Fibroblast of lung (primary cell): Measurements from ENCODE around the gene RPL13A. TPM values are rescaled to one million over a fixed set of nuclear protein-coding genes. Genes with fewer than 3 reads are reported as not detected.

Experiments used
- DNase-seq, 2 donors: peaks; one replicate each; pipeline versions ENCODE4 v3.0.0 to v3.0.0-alpha.2; 2010; ENCODE audit warnings: low read depth in 2 of 2
- H2AFZ ChIP-seq: 2 replicates; pipeline ENCODE4 v1.5.1; 2012; ENCODE audit warnings: low read length, control low read depth, inconsistent platforms
- H3K27ac ChIP-seq: 2 replicates; pipeline ENCODE4 v1.5.1; 2011; ENCODE audit warnings: low read length, control low read depth; ENCODE audit not compliant: insufficient read depth
- H3K27me3 ChIP-seq: 2 replicates; pipeline ENCODE4 v1.5.1; 2011; ENCODE audit warnings: mild to moderate bottlenecking, low read length; ENCODE audit not compliant: control insufficient read depth, insufficient read depth
- H3K36me3 ChIP-seq: 2 replicates; pipeline ENCODE4 v1.5.1; 2011; ENCODE audit warnings: low read length; ENCODE audit not compliant: control insufficient read depth, insufficient read depth
- H3K4me1 ChIP-seq: 2 replicates; pipeline ENCODE4 v1.5.1; 2011; ENCODE audit warnings: low read length; ENCODE audit not compliant: control insufficient read depth, insufficient read depth; ENCODE audit errors: extremely low read depth
- H3K4me2 ChIP-seq: 2 replicates; pipeline ENCODE4 v1.5.1; 2011; ENCODE audit warnings: low read length, control low read depth; ENCODE audit not compliant: insufficient read depth; ENCODE audit errors: extremely low read depth
- H3K4me3 ChIP-seq, 4 experiments: fragments of 200-600 bp in 1 of 4; sonication (generic) in 1 of 4; replicated peaks in 1 of 4; 2 replicates each; pipeline ENCODE4 v1.5.1; 2011 to 2016; ENCODE audit warnings: low read length in 4 of 4, low read depth in 3 of 4, mild to moderate bottlenecking in 3 of 4, control low read depth in 2 of 4, inconsistent platforms in 1 of 4, mixed read lengths in 1 of 4; ENCODE audit not compliant: insufficient read depth in 1 of 4; ENCODE audit errors: control extremely low read depth in 1 of 4
- H3K79me2 ChIP-seq: 2 replicates; pipeline ENCODE4 v1.5.1; 2012; ENCODE audit warnings: mild to moderate bottlenecking, low read length, inconsistent platforms; ENCODE audit not compliant: control insufficient read depth, insufficient read depth
- H3K9ac ChIP-seq: 2 replicates; pipeline ENCODE4 v1.5.1; 2011; ENCODE audit warnings: mild to moderate bottlenecking, low read length, control low read depth; ENCODE audit not compliant: insufficient read depth
- H3K9me3 ChIP-seq: 2 replicates; pipeline ENCODE4 v1.5.1; 2012; ENCODE audit warnings: low read depth, low read length; ENCODE audit not compliant: control insufficient read depth, insufficient read depth
- H4K20me1 ChIP-seq: 2 replicates; pipeline ENCODE4 v1.5.1; 2011; ENCODE audit warnings: low read length; ENCODE audit not compliant: control insufficient read depth, insufficient read depth; ENCODE audit errors: extremely low read depth
- EZH2 ChIP-seq: IDR thresholded peaks from 2 replicates; pipeline ENCODE4 v1.5.1; 2012; ENCODE audit warnings: low read length, control low read depth, mild to moderate bottlenecking; ENCODE audit errors: missing control alignments
- polyA plus RNA-seq, 2 donors: library from polyadenylated mRNA; depleted of rRNA in 1 of 2; stranded (reverse) in 1 of 2; unstranded in 1 of 2; fragments of >200 nt; gene quantifications; 2 replicates each; pipeline ENCODE4 v1.2.1, GENCODE V29; 2011 to 2012; ENCODE audit warnings: missing spikeins in 1 of 2
- total RNA-seq: library from RNA; depleted of rRNA; stranded (reverse); fragments of >200 nt; gene quantifications from 2 replicates; pipeline ENCODE4 v1.2.1, GENCODE V29; 2014
- TF ChIP-seq, protein P1 (sequence below), 2 donors: IDR thresholded peaks in 1 of 2; conservative IDR thresholded peaks in 1 of 2; 1 replicate in 1 of 2; 2 replicates in 1 of 2; pipeline ENCODE4 v1.5.1; 2011 to 2012; ENCODE audit warnings: low read length in 2 of 2, control low read depth in 1 of 2, inconsistent platforms in 1 of 2, low read depth in 1 of 2, mild to moderate bottlenecking in 1 of 2

Gene RPL13A
- total and polyA plus RNA-seq, 2 donors (not counting 1 experiment from before 2014, with no cell fraction given): 1,418 to 3,385 TPM

DNA sequence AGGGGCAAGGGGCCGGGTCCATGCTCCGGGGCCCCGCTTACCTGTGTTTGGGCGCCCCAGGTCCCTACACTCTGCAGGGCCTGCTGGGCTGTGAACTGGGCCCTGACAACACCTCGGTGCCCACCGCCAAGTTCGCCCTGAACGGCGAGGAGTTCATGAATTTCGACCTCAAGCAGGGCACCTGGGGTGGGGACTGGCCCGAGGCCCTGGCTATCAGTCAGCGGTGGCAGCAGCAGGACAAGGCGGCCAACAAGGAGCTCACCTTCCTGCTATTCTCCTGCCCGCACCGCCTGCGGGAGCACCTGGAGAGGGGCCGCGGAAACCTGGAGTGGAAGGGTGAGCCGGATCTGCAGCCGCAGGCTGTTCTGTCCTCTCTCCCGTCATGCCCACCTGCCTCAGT is 26.7 kb downstream of the RPL13A start:
- no peak overlapping the region for H2AFZ ChIP-seq

DNA sequence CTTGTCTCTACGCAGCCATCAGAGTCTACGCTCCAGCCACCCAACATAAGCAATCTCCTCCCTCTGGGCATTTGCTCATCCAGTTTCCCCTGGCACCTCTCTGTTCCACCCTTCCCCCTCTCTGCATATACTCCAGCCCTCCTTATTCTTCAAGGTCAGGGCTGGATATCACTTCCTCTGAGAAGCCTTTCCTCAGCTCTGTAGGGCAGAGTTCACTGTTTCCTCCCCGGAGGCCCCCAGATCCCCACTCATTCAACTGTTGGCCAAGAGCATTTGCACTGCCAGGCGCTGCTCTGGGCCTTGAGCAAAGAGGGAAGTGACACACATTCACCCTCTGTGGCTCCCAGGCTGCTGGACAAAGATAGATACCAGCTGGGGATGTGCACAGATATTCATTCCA is 28.4 kb downstream of the RPL13A start:
- Histone ChIP-seq H3K79me2 (no peaks in the 10 kb centered on the region), H3K36me3 (no peaks in the 10 kb centered on the region), H3K4me3 (no peak overlapping the region), H3K4me2 (no peak overlapping the region), H3K27ac (no peak overlapping the region), H3K4me1 (peaks cover 5% of the 10 kb centered on the region), H2AFZ (no peak overlapping the region), H3K27me3 (no peaks in the 10 kb centered on the region), H3K9ac (no peak overlapping the region), H3K9me3 (no peaks in the 10 kb centered on the region), H4K20me1 (no peaks in the 10 kb centered on the region)
- peak in 1 of 2 donors; percentile 41 for DNase-seq
- TF ChIP-seq, protein P1, sequence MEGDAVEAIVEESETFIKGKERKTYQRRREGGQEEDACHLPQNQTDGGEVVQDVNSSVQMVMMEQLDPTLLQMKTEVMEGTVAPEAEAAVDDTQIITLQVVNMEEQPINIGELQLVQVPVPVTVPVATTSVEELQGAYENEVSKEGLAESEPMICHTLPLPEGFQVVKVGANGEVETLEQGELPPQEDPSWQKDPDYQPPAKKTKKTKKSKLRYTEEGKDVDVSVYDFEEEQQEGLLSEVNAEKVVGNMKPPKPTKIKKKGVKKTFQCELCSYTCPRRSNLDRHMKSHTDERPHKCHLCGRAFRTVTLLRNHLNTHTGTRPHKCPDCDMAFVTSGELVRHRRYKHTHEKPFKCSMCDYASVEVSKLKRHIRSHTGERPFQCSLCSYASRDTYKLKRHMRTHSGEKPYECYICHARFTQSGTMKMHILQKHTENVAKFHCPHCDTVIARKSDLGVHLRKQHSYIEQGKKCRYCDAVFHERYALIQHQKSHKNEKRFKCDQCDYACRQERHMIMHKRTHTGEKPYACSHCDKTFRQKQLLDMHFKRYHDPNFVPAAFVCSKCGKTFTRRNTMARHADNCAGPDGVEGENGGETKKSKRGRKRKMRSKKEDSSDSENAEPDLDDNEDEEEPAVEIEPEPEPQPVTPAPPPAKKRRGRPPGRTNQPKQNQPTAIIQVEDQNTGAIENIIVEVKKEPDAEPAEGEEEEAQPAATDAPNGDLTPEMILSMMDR (conservative IDR thresholded peaks at IDR 0.05 in 1 of 2, IDR thresholded peaks at IDR 0.05 in 1 of 2; ENCODE audit: low read depth in 1 of 2, low read length in 2 of 2): no peak
- TF ChIP-seq EZH2: no peak

More for the DNA sequence above, 26.7 kb downstream of the RPL13A start:
- Histone ChIP-seq H3K4me2 (no peak overlapping the region), H3K27ac (no peak overlapping the region), H4K20me1 (no peaks in the 10 kb centered on the region), H3K79me2 (no peaks in the 10 kb centered on the region), H3K9me3 (no peaks in the 10 kb centered on the region), H3K4me1 (peaks cover 5% of the 10 kb centered on the region), H3K27me3 (no peaks in the 10 kb centered on the region), H3K9ac (no peak overlapping the region), H3K4me3 (no peak overlapping the region), H3K36me3 (no peaks in the 10 kb centered on the region)
- no peak for DNase-seq
- no peak for TF ChIP-seq EZH2
- TF ChIP-seq, protein P1 (conservative IDR thresholded peaks at IDR 0.05 in 1 of 2, IDR thresholded peaks at IDR 0.05 in 1 of 2; ENCODE audit: low read depth in 1 of 2, low read length in 2 of 2): no peak

DNA sequence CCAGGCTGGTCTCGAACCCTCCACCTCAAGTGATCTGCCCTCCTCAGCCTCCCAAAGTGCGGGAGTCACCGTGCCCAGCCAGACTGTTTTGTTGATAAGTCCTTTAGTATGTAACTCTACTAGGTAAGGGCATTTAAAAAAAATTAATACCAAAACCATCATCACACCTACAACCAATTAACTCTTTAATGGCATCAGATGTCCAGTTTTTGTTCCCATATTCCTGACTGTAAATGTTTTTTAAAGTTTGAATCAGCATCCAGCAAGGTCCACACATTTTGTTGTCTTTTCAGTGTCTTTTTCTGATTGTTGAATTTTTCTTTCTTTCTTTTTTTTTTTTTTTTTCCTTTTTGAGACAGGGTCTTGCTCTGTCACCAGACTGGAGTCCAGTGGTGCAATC is 30.6 kb downstream of the RPL13A start:
- no peaks in the 10 kb centered on the region for H3K27me3 ChIP-seq
- DNase-seq: no peak
- H4K20me1 ChIP-seq: no peaks in the 10 kb centered on the region
- no peak overlapping the region for H3K4me2 ChIP-seq
- no peaks in the 10 kb centered on the region for H3K36me3 ChIP-seq
- TF ChIP-seq EZH2: no peak
- TF ChIP-seq, protein P1 (conservative IDR thresholded peaks at IDR 0.05 in 1 of 2, IDR thresholded peaks at IDR 0.05 in 1 of 2; ENCODE audit: low read depth in 1 of 2, low read length in 2 of 2): no peak
- no peak overlapping the region for H3K4me3 ChIP-seq
- no peak overlapping the region for H2AFZ ChIP-seq
- H3K79me2 ChIP-seq: no peaks in the 10 kb centered on the region
- H3K9me3 ChIP-seq: no peaks in the 10 kb centered on the region
- H3K4me1 ChIP-seq: no peaks in the 10 kb centered on the region
- no peak overlapping the region for H3K9ac ChIP-seq
- H3K27ac ChIP-seq: no peak overlapping the region
